HL-60 (cell line): ENCODE measurements around the gene AP3D1.

Source experiments
- DNase-seq, 2 experiments: peaks; one replicate each; pipeline ENCODE4 v3.0.0-alpha.2; 2010 to 2020; ENCODE audit warnings: low read depth in 1 of 2, low spot score in 1 of 2
- H3K27ac ChIP-seq: fragments of 250-450 bp; sonication (Bioruptor Pico); replicated peaks from 2 replicates; pipeline ENCODE4 v1.5.1; 2020; ENCODE audit warnings: mild to moderate bottlenecking, moderate library complexity
- H3K27me3 ChIP-seq: fragments of 250-450 bp; sonication (Bioruptor Pico); 2 replicates; pipeline ENCODE4 v1.5.1; 2021; ENCODE audit warnings: mild to moderate bottlenecking, moderate library complexity; ENCODE audit not compliant: insufficient read depth, poor library complexity, severe bottlenecking
- H3K4me3 ChIP-seq: replicated peaks from 2 replicates; pipeline ENCODE4 v1.5.1; 2011; ENCODE audit warnings: mild to moderate bottlenecking, control low read depth, low read length; ENCODE audit not compliant: insufficient read depth
- CTCF ChIP-seq: IDR thresholded peaks from one replicate; pipeline ENCODE4 v1.5.1; 2011; ENCODE audit warnings: low read length, control low read depth, inconsistent platforms; ENCODE audit not compliant: insufficient read depth
- GABPA ChIP-seq: IDR thresholded peaks from 2 replicates; pipeline ENCODE4 v1.6.1; 2012; ENCODE audit warnings: low read depth
- POLR2AphosphoS5 ChIP-seq: IDR thresholded peaks from 2 replicates; pipeline ENCODE4 v1.6.1; 2012; ENCODE audit warnings: low read depth
- REST ChIP-seq: IDR thresholded peaks from 2 replicates; pipeline ENCODE4 v1.6.1; 2012; ENCODE audit warnings: low read depth; ENCODE audit not compliant: insufficient replicate concordance
- SPI1 ChIP-seq: IDR thresholded peaks from 2 replicates; pipeline ENCODE4 v1.6.1; 2012; ENCODE audit warnings: low read depth, mild to moderate bottlenecking, borderline replicate concordance

The AP3D1 gene

GRCh38 chr19:2193807-2194206 lies 42.4 kb upstream of the AP3D1 start:
- TF ChIP-seq CTCF (no peak), GABPA (no peak), POLR2AphosphoS5 (no peak), REST (no peak), SPI1 (no peak)
- DNase-seq = no peak
- H3K27me3 ChIP-seq = no peaks in the 10 kb centered on the region
- H3K27ac ChIP-seq = no peak overlapping the region
- H3K4me3 ChIP-seq = no peak overlapping the region

- Histone ChIP-seq H3K27me3 (no peaks in the 10 kb centered on the region), H3K27ac (no peak overlapping the region), H3K4me3 (no peak overlapping the region)
- TF ChIP-seq REST = no peak
- no peak for DNase-seq
Measured at GRCh38 chr19:2192862-2193261, 41.5 kb upstream of the AP3D1 start.

- Histone ChIP-seq H3K4me3 (no peak overlapping the region), H3K27ac (no peak overlapping the region), H3K27me3 (no peaks in the 10 kb centered on the region)
- no peak for DNase-seq
- no peak for TF ChIP-seq SPI1
- no peak for TF ChIP-seq REST
Measured at GRCh38 chr19:2191456-2192310, 40.3 kb upstream of the AP3D1 start.

- TF ChIP-seq CTCF = no peak
- no peak for TF ChIP-seq POLR2AphosphoS5
- DNase-seq = no peak
- H3K27me3 ChIP-seq = no peaks in the 10 kb centered on the region
- H3K4me3 ChIP-seq = no peak overlapping the region
- no peak overlapping the region for H3K27ac ChIP-seq
Measured at GRCh38 chr19:2190848-2191455, 39.6 kb upstream of the AP3D1 start.
